Measurements from ENCODE around the gene DCHS2. TPM values are rescaled to one million over a fixed set of nuclear protein-coding genes. Genes with fewer than 3 reads are reported as not detected.

Gene DCHS2
- total RNA-seq: under 0.01 and 0.07 TPM in 2 replicates

GRCh38 chr4:154491341-154492271, at the start of gene DCHS2:
Gene DCHS2, minus strand, starts transcription at chr4:154491799. Its CDS starts 444 bp downstream, at chr4:154491355.

Other genes starting within 250 kb of the DCHS2 start
- gene PLRG1, start 58.6 kb upstream of the DCHS2 start, total RNA-seq: 87.8 and 154 TPM in 2 replicates
- not detected in 2 replicates for gene FGB, start 71.2 kb upstream of the DCHS2 start, total RNA-seq
- gene FGA, start 98.9 kb upstream of the DCHS2 start, total RNA-seq: not detected in 2 replicates
- gene FGG, start 120.9 kb upstream of the DCHS2 start, total RNA-seq: under 0.01 TPM in 1 of 2 replicates, not detected in the other

Data from nasal cavity respiratory epithelium epithelial cell of viscerocranial mucosa (primary cell).